SU-DHL-6 (cell line): Measurements from ENCODE around the gene DNAH11.
A peak's percentile ranks its signal among the peaks of the same experiment; 100 is the strongest.

Experiments
- H2AFZ ChIP-seq: fragments of 200-600 bp; sonication (generic); 2 replicates; pipeline ENCODE4 v1.6.1; 2014; ENCODE audit warnings: low read depth, mild to moderate bottlenecking, moderate library complexity, mixed read lengths, antibody characterized with exemption, low read length; ENCODE audit not compliant: severe bottlenecking
- H3F3A ChIP-seq: fragments of 200-600 bp; shearing (Covaris generic); 2 replicates; pipeline ENCODE4 v1.6.0; 2016; ENCODE audit warnings: antibody characterized with exemption, mild to moderate bottlenecking; ENCODE audit not compliant: insufficient read depth
- H3K27ac ChIP-seq: fragments of 200-600 bp; sonication (generic); 2 replicates; pipeline ENCODE4 v1.5.1; 2016; ENCODE audit warnings: low read depth, mild to moderate bottlenecking, low read length, moderate library complexity, mixed read lengths
- H3K27me3 ChIP-seq: fragments of 200-600 bp; sonication (generic), shearing (Covaris generic); 2 replicates; pipeline ENCODE4 v1.6.0; 2014; ENCODE audit warnings: mild to moderate bottlenecking, low read length
- H3K36me3 ChIP-seq: fragments of 200-600 bp; sonication (generic); 2 replicates; pipeline ENCODE4 v1.6.1; 2014; ENCODE audit warnings: mild to moderate bottlenecking, low read length, mixed read lengths
- H3K4me2 ChIP-seq: fragments of 300-600, 200-600 bp; shearing (Covaris generic), sonication (generic); 2 replicates; pipeline ENCODE4 v1.6.0; 2014; ENCODE audit warnings: low read length, low read depth, mild to moderate bottlenecking; ENCODE audit not compliant: poor library complexity, severe bottlenecking
- H3K4me3 ChIP-seq: fragments of 200-600 bp; sonication (generic); 2 replicates; pipeline ENCODE4 v1.5.1; 2014; ENCODE audit warnings: antibody characterized with exemption, low read length, mild to moderate bottlenecking, mixed read lengths; ENCODE audit not compliant: insufficient read depth, poor library complexity, severe bottlenecking
- H3K79me2 ChIP-seq: fragments of 200-600 bp; sonication (generic); 2 replicates; pipeline ENCODE4 v1.6.1; 2014; ENCODE audit warnings: mild to moderate bottlenecking, low read length, moderate library complexity; ENCODE audit not compliant: insufficient read depth
- H3K9ac ChIP-seq: fragments of 200-600 bp; sonication (generic); 2 replicates; pipeline ENCODE4 v1.7.0; 2014; ENCODE audit warnings: mild to moderate bottlenecking, low read length
- H3K9me2 ChIP-seq: fragments of 200-600 bp; sonication (generic); replicated peaks from 2 replicates; pipeline ENCODE4 v1.6.1; 2014; ENCODE audit warnings: low read length; ENCODE audit not compliant: insufficient read depth
- H3K9me3 ChIP-seq: fragments of 200-600 bp; sonication (generic); 2 replicates; pipeline ENCODE4 v1.6.1; 2014; ENCODE audit warnings: low read length, mixed read lengths; ENCODE audit not compliant: insufficient read depth
- H4K20me1 ChIP-seq: fragments of 200-600 bp; sonication (generic); 2 replicates; pipeline ENCODE4 v1.6.1; 2014; ENCODE audit warnings: low read depth, mild to moderate bottlenecking, antibody characterized with exemption, low read length, moderate library complexity, mixed read lengths
- EZH2phosphoT487 ChIP-seq: fragments of 200-600 bp; sonication (generic), shearing (Covaris generic); conservative IDR thresholded peaks from 2 replicates; pipeline ENCODE4 v1.6.1; 2018; ENCODE audit warnings: mild to moderate bottlenecking, antibody characterized with exemption, low read length, moderate library complexity, mixed read lengths
- TF ChIP-seq, protein P1 (sequence below): fragments of 200-600 bp; sonication (generic); IDR thresholded peaks from one replicate; pipeline ENCODE4 v1.5.1; 2017; ENCODE audit warnings: antibody characterized with exemption, mild to moderate bottlenecking, low read length, moderate library complexity; ENCODE audit not compliant: insufficient read depth, poor library complexity, severe bottlenecking

The DNAH11 gene

DNA sequence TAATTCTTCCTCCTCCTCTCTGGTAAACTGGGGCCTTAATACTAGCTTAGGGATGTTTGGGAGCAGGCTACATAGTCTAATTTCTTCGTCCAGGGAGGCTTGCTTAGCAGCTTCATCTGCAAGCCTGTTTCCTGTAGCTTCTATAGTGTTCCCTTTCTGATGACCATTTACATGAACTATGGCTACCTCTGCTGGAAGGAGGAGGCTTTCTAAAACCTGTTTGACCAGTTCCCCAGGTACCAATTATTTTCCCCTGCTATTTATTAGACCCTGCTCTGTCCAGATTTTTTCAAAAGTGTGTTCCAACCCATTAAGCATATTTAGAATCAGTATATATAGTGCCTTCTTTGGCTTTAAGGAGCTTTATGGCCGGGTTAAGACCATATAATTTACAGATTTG is 38.8 kb upstream of the DNAH11 start:
- H3K9me2 ChIP-seq = no peaks in the 10 kb centered on the region
- no peaks in the 10 kb centered on the region for H3K27me3 ChIP-seq
- H3F3A ChIP-seq = no peaks in the 10 kb centered on the region
- no peaks in the 10 kb centered on the region for H3K79me2 ChIP-seq
- H3K36me3 ChIP-seq = peaks cover 1% of the 10 kb centered on the region; the same call in 1 of the 2 replicates
- no peak overlapping the region for H3K4me2 ChIP-seq
- no peak overlapping the region for H3K4me3 ChIP-seq
- no peaks in the 10 kb centered on the region for H4K20me1 ChIP-seq
- H3K9ac ChIP-seq = no peak overlapping the region
- H3K9me3 ChIP-seq = 0 out of 2 replicates have a peak, but pooled peaks cover under 1% of the 10 kb centered on the region
- no peak overlapping the region for H2AFZ ChIP-seq
- TF ChIP-seq, protein P1, sequence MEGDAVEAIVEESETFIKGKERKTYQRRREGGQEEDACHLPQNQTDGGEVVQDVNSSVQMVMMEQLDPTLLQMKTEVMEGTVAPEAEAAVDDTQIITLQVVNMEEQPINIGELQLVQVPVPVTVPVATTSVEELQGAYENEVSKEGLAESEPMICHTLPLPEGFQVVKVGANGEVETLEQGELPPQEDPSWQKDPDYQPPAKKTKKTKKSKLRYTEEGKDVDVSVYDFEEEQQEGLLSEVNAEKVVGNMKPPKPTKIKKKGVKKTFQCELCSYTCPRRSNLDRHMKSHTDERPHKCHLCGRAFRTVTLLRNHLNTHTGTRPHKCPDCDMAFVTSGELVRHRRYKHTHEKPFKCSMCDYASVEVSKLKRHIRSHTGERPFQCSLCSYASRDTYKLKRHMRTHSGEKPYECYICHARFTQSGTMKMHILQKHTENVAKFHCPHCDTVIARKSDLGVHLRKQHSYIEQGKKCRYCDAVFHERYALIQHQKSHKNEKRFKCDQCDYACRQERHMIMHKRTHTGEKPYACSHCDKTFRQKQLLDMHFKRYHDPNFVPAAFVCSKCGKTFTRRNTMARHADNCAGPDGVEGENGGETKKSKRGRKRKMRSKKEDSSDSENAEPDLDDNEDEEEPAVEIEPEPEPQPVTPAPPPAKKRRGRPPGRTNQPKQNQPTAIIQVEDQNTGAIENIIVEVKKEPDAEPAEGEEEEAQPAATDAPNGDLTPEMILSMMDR = no peak
- TF ChIP-seq EZH2phosphoT487 = no peak
- H3K27ac ChIP-seq = no peak overlapping the region

DNA sequence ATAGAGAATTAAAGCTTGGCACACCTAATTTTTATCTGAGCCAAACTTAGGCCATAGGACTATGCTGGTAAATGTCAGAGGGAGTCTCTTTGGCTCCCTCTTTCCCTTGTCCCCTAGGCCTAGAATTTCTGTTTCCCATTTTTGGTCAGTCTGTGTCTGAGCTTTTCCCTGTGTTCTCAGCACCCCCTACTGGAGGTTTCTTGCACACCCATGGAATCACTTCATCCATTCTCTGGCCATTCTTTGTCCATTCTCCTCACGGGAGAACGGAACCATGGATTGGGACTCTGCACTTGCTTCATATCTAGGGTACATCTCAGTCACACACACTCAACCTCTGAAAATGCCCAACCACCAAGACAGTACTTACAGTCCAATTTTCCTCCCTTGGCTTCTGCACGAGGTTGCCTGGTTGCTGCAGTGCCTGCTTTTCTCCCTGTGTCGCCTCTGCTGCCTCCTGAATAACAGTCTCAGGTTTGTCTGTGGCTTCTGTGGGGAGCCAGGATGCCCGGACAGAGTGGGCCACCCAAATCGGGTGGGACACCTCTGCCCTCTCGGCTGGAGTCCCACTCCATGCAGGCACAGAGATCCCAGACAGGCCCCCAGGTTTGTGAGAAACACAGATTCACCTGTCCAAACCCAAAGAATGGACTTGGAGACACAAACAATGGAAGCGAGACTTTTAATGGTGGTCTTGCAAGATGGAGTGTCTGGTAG is 35.1 kb upstream of the DNAH11 start:
- H3K4me2 ChIP-seq = no peak overlapping the region
- no peaks in the 10 kb centered on the region for H3F3A ChIP-seq
- no peaks in the 10 kb centered on the region for H3K27me3 ChIP-seq
- no peaks in the 10 kb centered on the region for H3K79me2 ChIP-seq
- no peak overlapping the region for H2AFZ ChIP-seq
- no peak overlapping the region for H3K27ac ChIP-seq
- H3K4me3 ChIP-seq = no peak overlapping the region
- 0 out of 2 replicates have a peak, but pooled peaks cover 6% of the 10 kb centered on the region for H3K9me3 ChIP-seq
- H3K9me2 ChIP-seq = no peaks in the 10 kb centered on the region
- peaks cover 12% of the 10 kb centered on the region; the same call in 1 of the 2 replicates for H3K36me3 ChIP-seq
- H3K9ac ChIP-seq = no peak overlapping the region
- no peak for TF ChIP-seq EZH2phosphoT487
- TF ChIP-seq, protein P1 = peak; percentile 57
- H4K20me1 ChIP-seq = no peaks in the 10 kb centered on the region

DNA sequence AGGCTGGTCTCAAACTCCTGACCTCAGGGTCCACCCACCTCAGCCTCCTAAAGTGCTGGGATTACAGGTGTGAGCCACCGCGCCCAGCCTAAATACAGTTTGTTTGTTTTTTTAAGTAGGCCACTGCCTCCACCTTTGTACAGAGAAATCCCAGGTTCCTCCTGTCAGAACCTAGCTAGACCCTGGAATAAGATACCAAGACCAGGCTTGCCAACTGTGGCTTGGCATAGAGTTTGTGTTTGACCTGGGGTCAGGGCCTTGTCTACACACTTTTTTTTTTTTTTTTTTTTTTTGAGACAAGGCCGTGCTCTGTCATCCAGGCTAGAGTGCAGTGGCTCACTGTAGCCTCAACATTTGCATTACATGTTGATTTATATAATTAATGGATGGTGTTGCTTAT is 34.3 kb upstream of the DNAH11 start:
- Histone ChIP-seq H3K36me3 (peaks cover 12% of the 10 kb centered on the region; the same call in 1 of the 2 replicates), H3F3A (no peaks in the 10 kb centered on the region), H3K4me2 (no peak overlapping the region), H2AFZ (no peak overlapping the region), H3K9me3 (0 out of 2 replicates have a peak, but pooled peaks cover 6% of the 10 kb centered on the region), H3K4me3 (no peak overlapping the region), H4K20me1 (no peaks in the 10 kb centered on the region), H3K9me2 (no peaks in the 10 kb centered on the region), H3K27me3 (no peaks in the 10 kb centered on the region), H3K27ac (no peak overlapping the region), H3K9ac (no peak overlapping the region), H3K79me2 (no peaks in the 10 kb centered on the region)
- TF ChIP-seq, protein P1 = no peak
- TF ChIP-seq EZH2phosphoT487 = no peak
